Activated T-cell treated with anti-CD3 and anti-CD28 coated beads, Interleukin-2, amount 50 U/mL, for 72 hours (primary cell): Measurements from ENCODE around the gene KCNJ16. TPM values are rescaled to one million over a fixed set of nuclear protein-coding genes. Genes with fewer than 3 reads are reported as not detected.

Source experiments
- ATAC-seq, 2 donors: fragments of 150-1000 bp; cut with Tn5 transposase; replicated peaks in 1 of 2; 2 replicates each; pipeline ENCODE4 v1.10.0; 2021; ENCODE audit warnings: moderate library complexity in 2 of 2, mild to moderate bottlenecking in 1 of 2
- DNase-seq, 2 donors: peaks; one replicate each; pipeline ENCODE4 v3.0.0; 2021 to 2022; ENCODE audit warnings: mixed read lengths in 1 of 2
- H3K27ac Mint-ChIP-seq: one replicate; pipeline ENCODE4 v1.8.0; 2022; ENCODE audit warnings: mild to moderate bottlenecking, moderate library complexity, mixed read lengths
- H3K27me3 Mint-ChIP-seq: one replicate; pipeline ENCODE4 v1.8.0; 2022; ENCODE audit warnings: low read depth, mixed read lengths
- H3K36me3 Mint-ChIP-seq, 2 donors: one replicate each; pipeline ENCODE4 v1.8.0; 2022; ENCODE audit warnings: mixed read lengths in 2 of 2, mild to moderate bottlenecking in 1 of 2; ENCODE audit not compliant: insufficient read depth in 2 of 2
- H3K4me1 Mint-ChIP-seq: one replicate; pipeline ENCODE4 v1.8.0; 2022; ENCODE audit warnings: low read depth, mixed read lengths
- H3K4me3 Mint-ChIP-seq, 2 donors: one replicate each; pipeline ENCODE4 v1.8.0; 2022; ENCODE audit warnings: mild to moderate bottlenecking in 2 of 2, mixed read lengths in 2 of 2, moderate library complexity in 2 of 2
- H3K9me3 Mint-ChIP-seq, 2 donors: one replicate each; pipeline ENCODE4 v1.8.0; 2022; ENCODE audit warnings: mixed read lengths in 2 of 2
- total RNA-seq, 2 donors: library from RNA; stranded (reverse); gene quantifications; one replicate each; pipeline ENCODE4 v1.2.3, GENCODE V29; 2022

Gene KCNJ16
- total RNA-seq, 2 donors from 2014 or later, result not detected

GRCh38 chr17:70159980-70160379 lies 85.0 kb downstream of the KCNJ16 start:
- Mint-ChIP-seq H3K27me3 (peaks cover 15% of the 10 kb centered on the region), H3K27ac (no peak overlapping the region), H3K9me3 (no peaks in the 10 kb centered on the region), H3K4me3 (no peak overlapping the region), H3K36me3 (no peaks in the 10 kb centered on the region), H3K4me1 (no peaks in the 10 kb centered on the region)
- no peak for DNase-seq
- no peak for ATAC-seq

- no peaks in the 10 kb centered on the region for H3K9me3 Mint-ChIP-seq
- no peak for ATAC-seq
- no peak overlapping the region for H3K4me3 Mint-ChIP-seq
- H3K27me3 Mint-ChIP-seq, result peaks cover 23% of the 10 kb centered on the region
- H3K36me3 Mint-ChIP-seq, result no peaks in the 10 kb centered on the region
- H3K4me1 Mint-ChIP-seq, result no peaks in the 10 kb centered on the region
- DNase-seq, result no peak
- H3K27ac Mint-ChIP-seq, result no peak overlapping the region
Measured at GRCh38 chr17:70161519-70161918, 86.5 kb downstream of the KCNJ16 start.

GRCh38 chr17:70165383-70165782 lies 90.4 kb downstream of the KCNJ16 start:
- Mint-ChIP-seq H3K36me3 (no peaks in the 10 kb centered on the region), H3K4me3 (no peak overlapping the region), H3K9me3 (no peaks in the 10 kb centered on the region), H3K4me1 (peaks cover 16% of the 10 kb centered on the region), H3K27me3 (peaks cover 57% of the 10 kb centered on the region), H3K27ac (no peak overlapping the region)
- DNase-seq (no peak), ATAC-seq (no peak)

GRCh38 chr17:70166615-70167014 lies 91.6 kb downstream of the KCNJ16 start:
- H3K4me3 Mint-ChIP-seq, result no peak overlapping the region
- H3K27me3 Mint-ChIP-seq, result peaks cover 67% of the 10 kb centered on the region
- peaks cover 16% of the 10 kb centered on the region for H3K4me1 Mint-ChIP-seq
- ATAC-seq, result no peak
- no peaks in the 10 kb centered on the region for H3K9me3 Mint-ChIP-seq
- no peaks in the 10 kb centered on the region for H3K36me3 Mint-ChIP-seq
- no peak overlapping the region for H3K27ac Mint-ChIP-seq
- no peak for DNase-seq

- Mint-ChIP-seq H3K27ac (no peak overlapping the region), H3K4me1 (peaks cover 16% of the 10 kb centered on the region), H3K9me3 (no peaks in the 10 kb centered on the region), H3K4me3 (peak overlapping the region; percentile 77 to 85), H3K27me3 (peaks cover 77% of the 10 kb centered on the region), H3K36me3 (no peaks in the 10 kb centered on the region)
- ATAC-seq (peak; percentile 18 to 26), DNase-seq (peak; percentile 21 to 22)
Measured at GRCh38 chr17:70168044-70168976, 93.3 kb downstream of the KCNJ16 start.

- H3K9me3 Mint-ChIP-seq, result peaks cover 0 to under 1% of the 10 kb centered on the region in 2 donors
- peak; percentile 69 to 72 for DNase-seq
- peaks cover 79% of the 10 kb centered on the region for H3K27me3 Mint-ChIP-seq
- H3K4me1 Mint-ChIP-seq, result peaks cover 16% of the 10 kb centered on the region
- peak; percentile 97 for ATAC-seq
- H3K36me3 Mint-ChIP-seq, result no peaks in the 10 kb centered on the region
- H3K27ac Mint-ChIP-seq, result no peak within 1 kb of the TSS
- peak within 1 kb of the TSS; percentile 77 to 85 for H3K4me3 Mint-ChIP-seq
Measured at GRCh38 chr17:70168977-70169708, 94.1 kb downstream of the KCNJ16 start, which contains the start of gene KCNJ2. KCNJ2 (plus strand) TSS chr17:70169532; CDS start chr17:70175040, 5,508 bp downstream.

GRCh38 chr17:70169709-70170597 lies 94.9 kb downstream of the KCNJ16 start:
- ATAC-seq, result peak in 1 of 2 donors; percentile 14
- H3K27ac Mint-ChIP-seq, result no peak overlapping the region
- peaks cover 76% of the 10 kb centered on the region for H3K27me3 Mint-ChIP-seq
- no peaks in the 10 kb centered on the region for H3K36me3 Mint-ChIP-seq
- peaks cover 0 to 2% of the 10 kb centered on the region in 2 donors for H3K9me3 Mint-ChIP-seq
- H3K4me3 Mint-ChIP-seq, result peak overlapping the region; percentile 68 to 74
- no peak for DNase-seq
- peaks cover 16% of the 10 kb centered on the region for H3K4me1 Mint-ChIP-seq

- no peaks in the 10 kb centered on the region for H3K36me3 Mint-ChIP-seq
- no peak for DNase-seq
- no peak overlapping the region for H3K4me3 Mint-ChIP-seq
- H3K27ac Mint-ChIP-seq, result no peak overlapping the region
- peaks cover 71% of the 10 kb centered on the region for H3K27me3 Mint-ChIP-seq
- peaks cover 0 to 2% of the 10 kb centered on the region in 2 donors for H3K9me3 Mint-ChIP-seq
- ATAC-seq, result no peak
- H3K4me1 Mint-ChIP-seq, result peaks cover 16% of the 10 kb centered on the region
Measured at GRCh38 chr17:70171159-70171558, 96.1 kb downstream of the KCNJ16 start.

- Mint-ChIP-seq H3K4me1 (peaks cover 16% of the 10 kb centered on the region), H3K4me3 (no peak overlapping the region), H3K27ac (no peak overlapping the region), H3K27me3 (peaks cover 58% of the 10 kb centered on the region), H3K36me3 (no peaks in the 10 kb centered on the region), H3K9me3 (peaks cover 0 to 2% of the 10 kb centered on the region in 2 donors)
- DNase-seq, result no peak
- no peak for ATAC-seq
Measured at GRCh38 chr17:70172449-70172848, 97.4 kb downstream of the KCNJ16 start.

- Mint-ChIP-seq H3K9me3 (peaks cover 0 to 2% of the 10 kb centered on the region in 2 donors), H3K27me3 (peaks cover 54% of the 10 kb centered on the region), H3K4me3 (no peak overlapping the region), H3K4me1 (peaks cover 16% of the 10 kb centered on the region), H3K27ac (no peak overlapping the region), H3K36me3 (no peaks in the 10 kb centered on the region)
- DNase-seq, result no peak
- ATAC-seq, result no peak
Measured at GRCh38 chr17:70172923-70173322, 97.9 kb downstream of the KCNJ16 start.

- no peaks in the 10 kb centered on the region for H3K36me3 Mint-ChIP-seq
- H3K4me3 Mint-ChIP-seq, result no peak overlapping the region
- ATAC-seq (no peak), DNase-seq (no peak)
- peaks cover 46% of the 10 kb centered on the region for H3K27me3 Mint-ChIP-seq
- peaks cover 9% of the 10 kb centered on the region for H3K4me1 Mint-ChIP-seq
- H3K27ac Mint-ChIP-seq, result no peak overlapping the region
- peaks cover 0 to 2% of the 10 kb centered on the region in 2 donors for H3K9me3 Mint-ChIP-seq
Measured at GRCh38 chr17:70173681-70174080, 98.7 kb downstream of the KCNJ16 start.

- Mint-ChIP-seq H3K27ac (no peak overlapping the region), H3K9me3 (peaks cover 2% of the 10 kb centered on the region in 2 donors), H3K36me3 (no peaks in the 10 kb centered on the region), H3K27me3 (peaks cover 8% of the 10 kb centered on the region), H3K4me1 (no peaks in the 10 kb centered on the region), H3K4me3 (no peak overlapping the region)
- ATAC-seq, result no peak
- DNase-seq, result no peak
Measured at GRCh38 chr17:70181376-70181775, 106.4 kb downstream of the KCNJ16 start.
